ENCODE data around the gene GUSB. TPM values are rescaled to one million over a fixed set of nuclear protein-coding genes. Genes with fewer than 3 reads are reported as not detected.

Gene GUSB
- total and polyA plus RNA-seq, 2 donors from 2014 or later = 60.1 to 61.8 TPM

DNA sequence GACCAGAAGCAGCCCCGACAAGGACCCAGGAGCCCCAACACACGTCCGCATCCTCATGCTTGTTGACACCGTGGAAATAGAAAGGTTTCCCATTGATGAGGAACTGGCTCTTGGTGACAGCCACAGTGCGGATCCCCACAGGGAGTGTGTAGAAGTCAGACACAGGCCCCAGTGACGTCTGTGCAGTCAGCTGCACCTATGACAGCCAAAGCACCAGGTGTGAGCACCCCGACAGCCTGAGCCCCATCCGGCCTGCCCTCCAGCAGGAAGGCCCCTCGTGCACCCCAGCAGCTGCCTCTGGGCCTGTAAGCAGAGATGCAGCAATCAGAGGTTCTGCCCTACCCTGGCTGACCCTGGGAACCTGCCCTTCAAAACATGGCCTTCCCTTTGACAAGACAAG, 7.1 kb downstream of the GUSB start:
- H3K27ac ChIP-seq (ENCODE audit: low read depth in 2 of 2, low read length in 2 of 2) = no peak overlapping the region
- H3K27me3 ChIP-seq (ENCODE audit: control insufficient read depth, insufficient read depth, low read length) = no peaks in the 10 kb centered on the region
- DNase-seq (no peak), FAIRE-seq (no peak)
- TF ChIP-seq CTCF (IDR thresholded peaks at IDR 0.05; ENCODE audit: borderline replicate concordance, extremely low read depth, insufficient read depth) = no peak
- no peak overlapping the region for H3K9ac ChIP-seq (ENCODE audit: low read length in 3 of 3)
- H3K4me3 ChIP-seq (ENCODE audit: low read length in 3 of 3) = no peak overlapping the region
- intact Hi-C loops (cut with DNase I) = no loop called here
- no peaks in the 10 kb centered on the region for H3K9me3 ChIP-seq (ENCODE audit: control insufficient read depth in 2 of 3, insufficient read depth in 1 of 3, low read length in 3 of 3)
- no peaks in the 10 kb centered on the region for H3K4me1 ChIP-seq (ENCODE audit: control insufficient read depth in 2 of 3, insufficient read depth in 2 of 3, low read depth in 1 of 3, low read length in 3 of 3)
- peaks cover 2 to 22% (median 9%) of the 10 kb centered on the region in 3 donors for H3K36me3 ChIP-seq (ENCODE audit: control insufficient read depth in 2 of 3, insufficient read depth in 3 of 3, low read length in 3 of 3)

- intact Hi-C loops (cut with DNase I) = no loop called here
- Histone ChIP-seq H3K4me3 (ENCODE audit: low read length in 3 of 3) (no peak overlapping the region), H3K27me3 (ENCODE audit: control insufficient read depth, insufficient read depth, low read length) (no peaks in the 10 kb centered on the region), H3K4me1 (ENCODE audit: control insufficient read depth in 2 of 3, insufficient read depth in 2 of 3, low read depth in 1 of 3, low read length in 3 of 3) (no peaks in the 10 kb centered on the region), H3K27ac (ENCODE audit: low read depth in 2 of 2, low read length in 2 of 2) (no peak overlapping the region), H3K9me3 (ENCODE audit: control insufficient read depth in 2 of 3, insufficient read depth in 1 of 3, low read length in 3 of 3) (no peaks in the 10 kb centered on the region), H3K36me3 (ENCODE audit: control insufficient read depth in 2 of 3, insufficient read depth in 3 of 3, low read length in 3 of 3) (peaks cover 2 to 27% (median 9%) of the 10 kb centered on the region in 3 donors), H3K9ac (ENCODE audit: low read length in 3 of 3) (no peak overlapping the region)
- TF ChIP-seq CTCF (IDR thresholded peaks at IDR 0.05; ENCODE audit: borderline replicate concordance, extremely low read depth, insufficient read depth) = no peak
- FAIRE-seq = no peak
- peak in 1 of 5 donors; percentile 72 for DNase-seq
These were observed 7.7 kb downstream of the GUSB start for GRCh38 chr7:65974191-65974801.

- peak in 1 of 5 donors; percentile 32 for DNase-seq
- no peak for TF ChIP-seq CTCF (IDR thresholded peaks at IDR 0.05; ENCODE audit: borderline replicate concordance, extremely low read depth, insufficient read depth)
- intact Hi-C loops (cut with DNase I) = no loop called here
- Histone ChIP-seq H3K9ac (ENCODE audit: low read length in 3 of 3) (no peak overlapping the region), H3K4me1 (ENCODE audit: control insufficient read depth in 2 of 3, insufficient read depth in 2 of 3, low read depth in 1 of 3, low read length in 3 of 3) (no peaks in the 10 kb centered on the region), H3K9me3 (ENCODE audit: control insufficient read depth in 2 of 3, insufficient read depth in 1 of 3, low read length in 3 of 3) (no peaks in the 10 kb centered on the region), H3K27ac (ENCODE audit: low read depth in 2 of 2, low read length in 2 of 2) (no peak overlapping the region), H3K4me3 (ENCODE audit: low read length in 3 of 3) (no peak overlapping the region), H3K27me3 (ENCODE audit: control insufficient read depth, insufficient read depth, low read length) (no peaks in the 10 kb centered on the region), H3K36me3 (ENCODE audit: control insufficient read depth in 2 of 3, insufficient read depth in 3 of 3, low read length in 3 of 3) (peaks cover 2 to 32% (median 13%) of the 10 kb centered on the region in 3 donors)
- no peak for FAIRE-seq
These were observed 9.0 kb downstream of the GUSB start for GRCh38 chr7:65972976-65973375.

DNA sequence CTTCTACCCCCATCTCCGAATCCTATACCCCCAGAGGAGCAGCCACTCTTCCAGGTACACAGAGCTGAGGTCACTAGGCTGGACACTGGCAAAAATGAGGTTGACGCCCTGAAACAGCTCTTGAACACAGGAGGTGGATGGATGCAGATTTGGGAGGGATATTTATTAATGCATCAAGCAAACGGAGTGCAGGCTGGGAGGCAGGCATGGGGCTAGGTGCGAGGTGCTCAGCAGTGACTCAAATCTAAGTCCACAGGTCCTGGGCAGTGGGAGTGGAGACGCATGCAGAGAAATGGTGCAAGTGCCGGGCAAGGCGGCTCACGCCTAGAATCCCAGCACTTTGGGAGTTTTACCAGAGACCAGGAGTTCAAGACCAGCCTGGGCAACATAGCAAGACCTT, 11.0 kb downstream of the GUSB start:
- no peaks in the 10 kb centered on the region for H3K4me1 ChIP-seq (ENCODE audit: control insufficient read depth in 2 of 3, insufficient read depth in 2 of 3, low read depth in 1 of 3, low read length in 3 of 3)
- H3K9me3 ChIP-seq (ENCODE audit: control insufficient read depth in 2 of 3, insufficient read depth in 1 of 3, low read length in 3 of 3) = no peaks in the 10 kb centered on the region
- H3K4me3 ChIP-seq (ENCODE audit: low read length in 3 of 3) = no peak overlapping the region
- H3K36me3 ChIP-seq (ENCODE audit: control insufficient read depth in 2 of 3, insufficient read depth in 3 of 3, low read length in 3 of 3) = peaks cover 6 to 50% (median 25%) of the 10 kb centered on the region in 3 donors
- no peak for TF ChIP-seq CTCF (IDR thresholded peaks at IDR 0.05; ENCODE audit: borderline replicate concordance, extremely low read depth, insufficient read depth)
- DNase-seq (peak in 1 of 5 donors; percentile 9), FAIRE-seq (no peak)
- H3K9ac ChIP-seq (ENCODE audit: low read length in 3 of 3) = no peak overlapping the region
- H3K27ac ChIP-seq (ENCODE audit: low read depth in 2 of 2, low read length in 2 of 2) = no peak overlapping the region
- no peaks in the 10 kb centered on the region for H3K27me3 ChIP-seq (ENCODE audit: control insufficient read depth, insufficient read depth, low read length)
- intact Hi-C loops (cut with DNase I) = no loop called here
